ENCODE results near the gene ARMH4.

GRCh38 chr14:58106446-58106845, 45.6 kb downstream of the ARMH4 start:
- TF ChIP-seq, protein P1, sequence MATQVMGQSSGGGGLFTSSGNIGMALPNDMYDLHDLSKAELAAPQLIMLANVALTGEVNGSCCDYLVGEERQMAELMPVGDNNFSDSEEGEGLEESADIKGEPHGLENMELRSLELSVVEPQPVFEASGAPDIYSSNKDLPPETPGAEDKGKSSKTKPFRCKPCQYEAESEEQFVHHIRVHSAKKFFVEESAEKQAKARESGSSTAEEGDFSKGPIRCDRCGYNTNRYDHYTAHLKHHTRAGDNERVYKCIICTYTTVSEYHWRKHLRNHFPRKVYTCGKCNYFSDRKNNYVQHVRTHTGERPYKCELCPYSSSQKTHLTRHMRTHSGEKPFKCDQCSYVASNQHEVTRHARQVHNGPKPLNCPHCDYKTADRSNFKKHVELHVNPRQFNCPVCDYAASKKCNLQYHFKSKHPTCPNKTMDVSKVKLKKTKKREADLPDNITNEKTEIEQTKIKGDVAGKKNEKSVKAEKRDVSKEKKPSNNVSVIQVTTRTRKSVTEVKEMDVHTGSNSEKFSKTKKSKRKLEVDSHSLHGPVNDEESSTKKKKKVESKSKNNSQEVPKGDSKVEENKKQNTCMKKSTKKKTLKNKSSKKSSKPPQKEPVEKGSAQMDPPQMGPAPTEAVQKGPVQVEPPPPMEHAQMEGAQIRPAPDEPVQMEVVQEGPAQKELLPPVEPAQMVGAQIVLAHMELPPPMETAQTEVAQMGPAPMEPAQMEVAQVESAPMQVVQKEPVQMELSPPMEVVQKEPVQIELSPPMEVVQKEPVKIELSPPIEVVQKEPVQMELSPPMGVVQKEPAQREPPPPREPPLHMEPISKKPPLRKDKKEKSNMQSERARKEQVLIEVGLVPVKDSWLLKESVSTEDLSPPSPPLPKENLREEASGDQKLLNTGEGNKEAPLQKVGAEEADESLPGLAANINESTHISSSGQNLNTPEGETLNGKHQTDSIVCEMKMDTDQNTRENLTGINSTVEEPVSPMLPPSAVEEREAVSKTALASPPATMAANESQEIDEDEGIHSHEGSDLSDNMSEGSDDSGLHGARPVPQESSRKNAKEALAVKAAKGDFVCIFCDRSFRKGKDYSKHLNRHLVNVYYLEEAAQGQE (IDR thresholded peaks at IDR 0.05; ENCODE audit: borderline replicate concordance), result no peak
- TF ChIP-seq, protein P2, sequence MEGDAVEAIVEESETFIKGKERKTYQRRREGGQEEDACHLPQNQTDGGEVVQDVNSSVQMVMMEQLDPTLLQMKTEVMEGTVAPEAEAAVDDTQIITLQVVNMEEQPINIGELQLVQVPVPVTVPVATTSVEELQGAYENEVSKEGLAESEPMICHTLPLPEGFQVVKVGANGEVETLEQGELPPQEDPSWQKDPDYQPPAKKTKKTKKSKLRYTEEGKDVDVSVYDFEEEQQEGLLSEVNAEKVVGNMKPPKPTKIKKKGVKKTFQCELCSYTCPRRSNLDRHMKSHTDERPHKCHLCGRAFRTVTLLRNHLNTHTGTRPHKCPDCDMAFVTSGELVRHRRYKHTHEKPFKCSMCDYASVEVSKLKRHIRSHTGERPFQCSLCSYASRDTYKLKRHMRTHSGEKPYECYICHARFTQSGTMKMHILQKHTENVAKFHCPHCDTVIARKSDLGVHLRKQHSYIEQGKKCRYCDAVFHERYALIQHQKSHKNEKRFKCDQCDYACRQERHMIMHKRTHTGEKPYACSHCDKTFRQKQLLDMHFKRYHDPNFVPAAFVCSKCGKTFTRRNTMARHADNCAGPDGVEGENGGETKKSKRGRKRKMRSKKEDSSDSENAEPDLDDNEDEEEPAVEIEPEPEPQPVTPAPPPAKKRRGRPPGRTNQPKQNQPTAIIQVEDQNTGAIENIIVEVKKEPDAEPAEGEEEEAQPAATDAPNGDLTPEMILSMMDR (IDR thresholded peaks at IDR 0.05; ENCODE audit: poor library complexity, severe bottlenecking), result no peak
- TF ChIP-seq TAF1 (IDR thresholded peaks at IDR 0.05; ENCODE audit: low read depth), result no peak
- TF ChIP-seq EZH2 (IDR thresholded peaks at IDR 0.05; ENCODE audit: borderline replicate concordance, insufficient read depth, low read length, poor library complexity, severe bottlenecking), result no peak
- no peak for TF ChIP-seq SMC3 (conservative IDR thresholded peaks at IDR 0.05; ENCODE audit: poor library complexity)
- no peak for TF ChIP-seq EP300 (conservative IDR thresholded peaks at IDR 0.05; ENCODE audit: poor library complexity, severe bottlenecking)
- no peak for TF ChIP-seq MXI1 (conservative IDR thresholded peaks at IDR 0.05; ENCODE audit: poor library complexity, severe bottlenecking)
- no peak for TF ChIP-seq POLR2AphosphoS5 (IDR thresholded peaks at IDR 0.05)

All from neural cell (in vitro differentiated cells).